ENCODE measurements around the gene DLST. TPM values are rescaled to one million over a fixed set of nuclear protein-coding genes. Genes with fewer than 3 reads are reported as not detected.

Gene DLST
- polyA plus RNA-seq, 2 of the 4 experiments (the other 2 are of a cell fraction), result 102 to 129 TPM

DNA sequence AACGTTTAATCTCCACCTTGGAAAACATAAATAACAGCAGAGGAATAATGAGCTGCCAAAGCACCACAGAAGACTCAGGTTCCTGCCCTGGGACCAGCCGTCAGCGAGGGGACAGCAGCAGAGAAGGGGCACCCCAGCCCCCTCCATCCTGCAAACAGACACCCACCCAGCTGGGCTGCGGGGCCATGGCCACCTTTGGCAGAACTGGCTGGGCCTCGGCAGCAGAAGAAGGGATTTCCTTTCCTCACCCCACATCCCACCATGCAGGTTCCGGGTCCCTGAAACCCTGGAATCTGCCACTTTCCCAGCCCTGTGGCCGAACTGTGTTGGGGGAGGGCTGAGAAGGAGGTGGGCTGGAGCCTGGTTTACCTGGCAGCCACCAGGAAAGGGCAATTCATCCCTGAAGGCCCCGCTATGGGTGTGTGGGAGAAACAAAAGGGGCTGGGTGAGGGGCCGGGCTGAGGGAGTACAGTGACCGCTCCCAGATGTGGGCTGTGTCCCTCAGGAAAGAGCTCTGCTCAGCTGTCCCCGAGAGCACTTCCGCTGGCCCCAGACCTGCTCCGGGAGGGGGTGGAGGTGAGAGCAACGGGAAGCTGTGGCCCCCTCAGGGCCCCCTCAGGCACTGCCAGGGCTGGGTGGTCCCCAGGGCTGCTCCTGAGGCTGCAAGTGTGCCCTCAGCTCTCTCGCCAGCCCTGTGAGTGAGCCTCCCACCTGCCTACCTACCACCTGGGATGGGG lies 69.9 kb downstream of the DLST start:
- H3K9me3 ChIP-seq, result no peaks in the 10 kb centered on the region
- FAIRE-seq (no peak), ATAC-seq (no peak), DNase-seq (ENCODE audit: low read depth in 1 of 2, low spot score in 1 of 2) (no peak)
- no peak overlapping the region for H3K4me2 ChIP-seq
- no peak for TF ChIP-seq TFCP2L1 (CRISPR knock-in tag; IDR thresholded peaks at IDR 0.05)
- no peak for TF ChIP-seq CBX2 (IDR thresholded peaks at IDR 0.05; ENCODE audit: borderline replicate concordance, low read depth)
- TF ChIP-seq, protein P1, sequence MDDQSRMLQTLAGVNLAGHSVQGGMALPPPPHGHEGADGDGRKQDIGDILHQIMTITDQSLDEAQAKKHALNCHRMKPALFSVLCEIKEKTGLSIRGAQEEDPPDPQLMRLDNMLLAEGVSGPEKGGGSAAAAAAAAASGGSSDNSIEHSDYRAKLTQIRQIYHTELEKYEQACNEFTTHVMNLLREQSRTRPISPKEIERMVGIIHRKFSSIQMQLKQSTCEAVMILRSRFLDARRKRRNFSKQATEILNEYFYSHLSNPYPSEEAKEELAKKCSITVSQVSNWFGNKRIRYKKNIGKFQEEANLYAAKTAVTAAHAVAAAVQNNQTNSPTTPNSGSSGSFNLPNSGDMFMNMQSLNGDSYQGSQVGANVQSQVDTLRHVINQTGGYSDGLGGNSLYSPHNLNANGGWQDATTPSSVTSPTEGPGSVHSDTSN (IDR thresholded peaks at IDR 0.05), result no peak
- TF ChIP-seq FOXS1 (CRISPR knock-in tag; IDR thresholded peaks at IDR 0.05), result no peak
- TF ChIP-seq RFX5 (IDR thresholded peaks at IDR 0.05), result no peak
- TF ChIP-seq PHF8 (IDR thresholded peaks at IDR 0.05; ENCODE audit: borderline replicate concordance, low read depth), result no peak
- TF ChIP-seq EP300 (IDR thresholded peaks at IDR 0.05), result no peak
- no peak for TF ChIP-seq RAD21 (conservative IDR thresholded peaks at IDR 0.05 in 1 of 2, IDR thresholded peaks at IDR 0.05 in 1 of 2)
- TF ChIP-seq RNF2 (IDR thresholded peaks at IDR 0.05; ENCODE audit: borderline replicate concordance, low read depth), result no peak
- TF ChIP-seq CEBPB (IDR thresholded peaks at IDR 0.05), result no peak
- TF ChIP-seq NPAS2 (CRISPR knock-in tag; IDR thresholded peaks at IDR 0.05; ENCODE audit: borderline replicate concordance), result no peak
- TF ChIP-seq EHMT2 (IDR thresholded peaks at IDR 0.05; ENCODE audit: low read depth), result no peak
- TF ChIP-seq, protein P2, sequence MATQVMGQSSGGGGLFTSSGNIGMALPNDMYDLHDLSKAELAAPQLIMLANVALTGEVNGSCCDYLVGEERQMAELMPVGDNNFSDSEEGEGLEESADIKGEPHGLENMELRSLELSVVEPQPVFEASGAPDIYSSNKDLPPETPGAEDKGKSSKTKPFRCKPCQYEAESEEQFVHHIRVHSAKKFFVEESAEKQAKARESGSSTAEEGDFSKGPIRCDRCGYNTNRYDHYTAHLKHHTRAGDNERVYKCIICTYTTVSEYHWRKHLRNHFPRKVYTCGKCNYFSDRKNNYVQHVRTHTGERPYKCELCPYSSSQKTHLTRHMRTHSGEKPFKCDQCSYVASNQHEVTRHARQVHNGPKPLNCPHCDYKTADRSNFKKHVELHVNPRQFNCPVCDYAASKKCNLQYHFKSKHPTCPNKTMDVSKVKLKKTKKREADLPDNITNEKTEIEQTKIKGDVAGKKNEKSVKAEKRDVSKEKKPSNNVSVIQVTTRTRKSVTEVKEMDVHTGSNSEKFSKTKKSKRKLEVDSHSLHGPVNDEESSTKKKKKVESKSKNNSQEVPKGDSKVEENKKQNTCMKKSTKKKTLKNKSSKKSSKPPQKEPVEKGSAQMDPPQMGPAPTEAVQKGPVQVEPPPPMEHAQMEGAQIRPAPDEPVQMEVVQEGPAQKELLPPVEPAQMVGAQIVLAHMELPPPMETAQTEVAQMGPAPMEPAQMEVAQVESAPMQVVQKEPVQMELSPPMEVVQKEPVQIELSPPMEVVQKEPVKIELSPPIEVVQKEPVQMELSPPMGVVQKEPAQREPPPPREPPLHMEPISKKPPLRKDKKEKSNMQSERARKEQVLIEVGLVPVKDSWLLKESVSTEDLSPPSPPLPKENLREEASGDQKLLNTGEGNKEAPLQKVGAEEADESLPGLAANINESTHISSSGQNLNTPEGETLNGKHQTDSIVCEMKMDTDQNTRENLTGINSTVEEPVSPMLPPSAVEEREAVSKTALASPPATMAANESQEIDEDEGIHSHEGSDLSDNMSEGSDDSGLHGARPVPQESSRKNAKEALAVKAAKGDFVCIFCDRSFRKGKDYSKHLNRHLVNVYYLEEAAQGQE (IDR thresholded peaks at IDR 0.05), result no peak
- no peak overlapping the region for H3K4me3 ChIP-seq
- 86% methylated on average over 15 of the region's 15 CpGs for WGBS (ENCODE audit: missing lambda C conversion rate)
- H3K27ac ChIP-seq, result no peak overlapping the region; a peak in 1 of 6 replicates
- H3K4me1 ChIP-seq, result peaks cover 11% of the 10 kb centered on the region
- CTCF ChIA-PET, result interaction anchor here (0.7 to 11.6 kb wide), 7 partner anchors 7 to 139 kb away, joined by 3 to 105 read pairs (median 5); no protein-coding TSS in a partner anchor
- POLR2A ChIA-PET, result no interaction called here

DNA sequence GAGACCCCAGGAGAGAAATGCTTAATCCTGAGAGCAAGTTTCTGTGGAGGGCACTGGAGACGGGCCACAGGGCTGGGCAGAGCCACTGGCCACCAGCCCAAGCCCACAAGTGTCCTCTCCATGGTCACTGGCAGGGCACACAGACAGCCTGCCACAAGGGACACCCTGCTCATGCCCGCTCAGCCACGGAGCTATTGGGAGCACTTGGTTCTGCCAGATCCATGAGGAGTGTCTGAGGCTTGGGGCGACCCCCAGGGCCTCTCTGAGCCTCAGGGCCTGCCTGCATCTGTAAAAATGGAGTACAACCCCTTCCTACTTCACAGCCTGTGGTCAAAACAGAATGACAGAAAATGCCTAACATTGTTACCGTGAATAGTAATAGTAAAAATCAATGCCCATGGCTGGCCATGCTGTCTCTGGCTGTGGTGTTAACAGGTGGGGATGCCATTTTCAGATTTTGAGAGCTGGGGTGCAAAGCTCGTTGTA lies 70.5 kb downstream of the DLST start:
- WGBS (ENCODE audit: missing lambda C conversion rate), result 89% methylated on average over 6 of the region's 6 CpGs
- H3K4me1 ChIP-seq, result peaks cover 11% of the 10 kb centered on the region
- FAIRE-seq, result no peak
- no peaks in the 10 kb centered on the region for H3K9me3 ChIP-seq
- POLR2A ChIA-PET, result no interaction called here
- CTCF ChIA-PET, result interaction anchor here (0.7 to 11.6 kb wide), 6 partner anchors 7 to 138 kb away, joined by 3 to 105 read pairs (median 5); no protein-coding TSS in a partner anchor
- TF ChIP-seq FOXS1 (CRISPR knock-in tag; IDR thresholded peaks at IDR 0.05) (no peak), HDAC2 (IDR thresholded peaks at IDR 0.05) (no peak), CBX8 (IDR thresholded peaks at IDR 0.05) (no peak), KDM1A (IDR thresholded peaks at IDR 0.05; ENCODE audit: low read depth) (no peak), ZNF302 (CRISPR knock-in tag; IDR thresholded peaks at IDR 0.05) (no peak), HOXB13 (CRISPR knock-in tag; IDR thresholded peaks at IDR 0.05; ENCODE audit: low read depth) (no peak), JUN (IDR thresholded peaks at IDR 0.05) (no peak), PHF8 (IDR thresholded peaks at IDR 0.05; ENCODE audit: borderline replicate concordance, low read depth) (no peak), SMC3 (IDR thresholded peaks at IDR 0.05) (no peak), RNF2 (IDR thresholded peaks at IDR 0.05; ENCODE audit: borderline replicate concordance, low read depth) (no peak), MYC (IDR thresholded peaks at IDR 0.05; ENCODE audit: borderline replicate concordance, low read length) (no peak), ESRRA (IDR thresholded peaks at IDR 0.05; ENCODE audit: borderline replicate concordance, low read length) (no peak), HOXA7 (CRISPR knock-in tag; IDR thresholded peaks at IDR 0.05) (no peak)
- TF ChIP-seq, protein P3, sequence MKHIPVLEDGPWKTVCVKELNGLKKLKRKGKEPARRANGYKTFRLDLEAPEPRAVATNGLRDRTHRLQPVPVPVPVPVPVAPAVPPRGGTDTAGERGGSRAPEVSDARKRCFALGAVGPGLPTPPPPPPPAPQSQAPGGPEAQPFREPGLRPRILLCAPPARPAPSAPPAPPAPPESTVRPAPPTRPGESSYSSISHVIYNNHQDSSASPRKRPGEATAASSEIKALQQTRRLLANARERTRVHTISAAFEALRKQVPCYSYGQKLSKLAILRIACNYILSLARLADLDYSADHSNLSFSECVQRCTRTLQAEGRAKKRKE (CRISPR knock-in tag; IDR thresholded peaks at IDR 0.05; ENCODE audit: low read depth), result no peak
- TF ChIP-seq, protein P4, sequence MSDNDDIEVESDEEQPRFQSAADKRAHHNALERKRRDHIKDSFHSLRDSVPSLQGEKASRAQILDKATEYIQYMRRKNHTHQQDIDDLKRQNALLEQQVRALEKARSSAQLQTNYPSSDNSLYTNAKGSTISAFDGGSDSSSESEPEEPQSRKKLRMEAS (IDR thresholded peaks at IDR 0.05), result no peak
- H3K4me3 ChIP-seq, result no peak overlapping the region
- no peak for ATAC-seq
- no peak for DNase-seq (ENCODE audit: low read depth in 1 of 2, low spot score in 1 of 2)
- no peak overlapping the region for H3K4me2 ChIP-seq
- H3K27ac ChIP-seq, result no peak overlapping the region
